ENCODE results near the gene RYR3.

DNA sequence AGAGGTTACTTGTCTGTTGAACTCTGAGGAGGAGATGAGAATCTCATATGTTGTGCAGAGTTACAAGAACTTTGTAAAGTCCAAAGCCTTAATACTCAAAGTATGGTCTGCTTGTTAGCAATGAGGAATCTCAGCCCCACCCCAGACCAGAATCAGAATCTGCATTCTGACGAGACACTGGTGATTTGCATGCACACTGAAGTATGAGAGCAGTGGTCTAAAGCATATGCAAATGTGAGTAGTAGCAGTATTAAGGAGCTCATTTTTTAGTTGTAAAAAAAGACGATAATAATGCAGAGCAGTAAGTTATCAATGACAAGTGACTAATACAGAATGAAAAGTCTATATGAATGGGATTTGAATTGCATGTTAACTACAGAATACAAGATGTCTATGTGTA, 327.7 kb downstream of the RYR3 start:
- TF ChIP-seq, protein P1, sequence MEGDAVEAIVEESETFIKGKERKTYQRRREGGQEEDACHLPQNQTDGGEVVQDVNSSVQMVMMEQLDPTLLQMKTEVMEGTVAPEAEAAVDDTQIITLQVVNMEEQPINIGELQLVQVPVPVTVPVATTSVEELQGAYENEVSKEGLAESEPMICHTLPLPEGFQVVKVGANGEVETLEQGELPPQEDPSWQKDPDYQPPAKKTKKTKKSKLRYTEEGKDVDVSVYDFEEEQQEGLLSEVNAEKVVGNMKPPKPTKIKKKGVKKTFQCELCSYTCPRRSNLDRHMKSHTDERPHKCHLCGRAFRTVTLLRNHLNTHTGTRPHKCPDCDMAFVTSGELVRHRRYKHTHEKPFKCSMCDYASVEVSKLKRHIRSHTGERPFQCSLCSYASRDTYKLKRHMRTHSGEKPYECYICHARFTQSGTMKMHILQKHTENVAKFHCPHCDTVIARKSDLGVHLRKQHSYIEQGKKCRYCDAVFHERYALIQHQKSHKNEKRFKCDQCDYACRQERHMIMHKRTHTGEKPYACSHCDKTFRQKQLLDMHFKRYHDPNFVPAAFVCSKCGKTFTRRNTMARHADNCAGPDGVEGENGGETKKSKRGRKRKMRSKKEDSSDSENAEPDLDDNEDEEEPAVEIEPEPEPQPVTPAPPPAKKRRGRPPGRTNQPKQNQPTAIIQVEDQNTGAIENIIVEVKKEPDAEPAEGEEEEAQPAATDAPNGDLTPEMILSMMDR (conservative IDR thresholded peaks at IDR 0.05; ENCODE audit: low read depth, low read length): no peak
- no peak for TF ChIP-seq EZH2 (IDR thresholded peaks at IDR 0.05; ENCODE audit: low read length, unreplicated experiment)
- no peak for TF ChIP-seq EZH2phosphoT487 (IDR thresholded peaks at IDR 0.05; ENCODE audit: borderline replicate concordance, low read length)
